HUES48 (cell line): ENCODE results near the gene PWWP2A.
"Not testable (repeated sequence)": the region's sequence is repeated elsewhere in the genome, so short reads cannot be mapped to it uniquely, and the experiment has no call there.

Experiments used
- H3K27ac ChIP-seq: one replicate; pipeline ENCODE4 v1.7.0; 2013; ENCODE audit warnings: low read depth, low read length, inconsistent platforms
- H3K27me3 ChIP-seq: 2 replicates; pipeline ENCODE4 v1.6.1; 2013; ENCODE audit warnings: mild to moderate bottlenecking, low read length; ENCODE audit not compliant: control insufficient read depth, insufficient read depth
- H3K36me3 ChIP-seq: 2 replicates; pipeline ENCODE4 v1.6.1; 2013; ENCODE audit warnings: low read length; ENCODE audit not compliant: control insufficient read depth, insufficient read depth
- H3K4me1 ChIP-seq: 2 replicates; pipeline ENCODE4 v1.6.1; 2013; ENCODE audit warnings: mild to moderate bottlenecking, low read length; ENCODE audit not compliant: control insufficient read depth, insufficient read depth
- H3K4me3 ChIP-seq: 2 replicates; pipeline ENCODE4 v1.5.1; 2013; ENCODE audit warnings: mild to moderate bottlenecking, low read depth, low read length
- H3K9ac ChIP-seq: 2 replicates; pipeline ENCODE4 v1.6.1; 2013; ENCODE audit warnings: mild to moderate bottlenecking, low read depth, low read length, moderate library complexity
- H3K9me3 ChIP-seq: 2 replicates; pipeline ENCODE4 v1.6.1; 2013; ENCODE audit warnings: low read length; ENCODE audit not compliant: control insufficient read depth, insufficient read depth

The PWWP2A gene

GRCh38 chr5:160119142-160119904 is at the start of gene PWWP2A:
TSS of gene PWWP2A (minus strand) at chr5:160119450. CDS start at chr5:160119388, 62 bp downstream.
- Histone ChIP-seq H3K27me3 (no peaks in the 10 kb centered on the region), H3K4me3 (peak within 1 kb of the TSS; percentile 91), H3K9me3 (no peaks in the 10 kb centered on the region), H3K36me3 (peaks cover 30% of the 10 kb centered on the region), H3K4me1 (peaks cover 9% of the 10 kb centered on the region), H3K27ac (peak within 1 kb of the TSS; percentile 92), H3K9ac (peak within 1 kb of the TSS; percentile 91)

DNA sequence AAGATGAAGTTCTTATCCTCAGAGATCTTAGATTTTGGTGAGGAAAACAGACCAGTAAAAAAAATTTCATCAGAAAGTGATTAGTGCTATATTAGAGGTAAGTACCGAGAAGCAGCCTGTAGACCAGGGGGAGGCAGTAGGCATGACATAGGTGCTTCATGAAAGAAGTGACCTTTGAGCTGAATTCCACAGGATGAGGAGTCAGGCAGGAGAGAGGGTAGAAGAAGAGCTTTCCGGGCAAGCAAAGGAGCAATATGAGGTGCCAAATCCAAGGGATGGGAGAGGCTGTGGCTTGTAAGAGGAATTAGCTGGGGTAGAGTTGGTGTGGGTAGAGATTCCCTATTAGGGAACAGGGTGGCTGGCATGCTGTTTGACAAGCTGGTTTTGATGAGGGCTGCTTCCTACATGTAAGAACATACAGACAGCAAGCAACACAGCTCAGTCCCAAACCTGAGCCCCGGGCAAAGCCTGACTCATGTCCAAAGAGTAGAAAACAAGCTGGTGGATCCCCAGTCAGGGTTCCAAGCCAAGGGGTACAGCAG is 48.4 kb upstream of the PWWP2A start:
- H3K9me3 ChIP-seq, result no peaks in the 10 kb centered on the region
- peak overlapping the region; percentile 99 for H3K27ac ChIP-seq
- H3K36me3 ChIP-seq, result no peaks in the 10 kb centered on the region
- H3K9ac ChIP-seq, result peak overlapping the region; percentile 38; the same call in 1 of the 2 replicates
- H3K4me1 ChIP-seq, result peaks cover 38% of the 10 kb centered on the region
- no peak overlapping the region; the same call in 1 of the 2 replicates for H3K4me3 ChIP-seq
- no peaks in the 10 kb centered on the region for H3K27me3 ChIP-seq

DNA sequence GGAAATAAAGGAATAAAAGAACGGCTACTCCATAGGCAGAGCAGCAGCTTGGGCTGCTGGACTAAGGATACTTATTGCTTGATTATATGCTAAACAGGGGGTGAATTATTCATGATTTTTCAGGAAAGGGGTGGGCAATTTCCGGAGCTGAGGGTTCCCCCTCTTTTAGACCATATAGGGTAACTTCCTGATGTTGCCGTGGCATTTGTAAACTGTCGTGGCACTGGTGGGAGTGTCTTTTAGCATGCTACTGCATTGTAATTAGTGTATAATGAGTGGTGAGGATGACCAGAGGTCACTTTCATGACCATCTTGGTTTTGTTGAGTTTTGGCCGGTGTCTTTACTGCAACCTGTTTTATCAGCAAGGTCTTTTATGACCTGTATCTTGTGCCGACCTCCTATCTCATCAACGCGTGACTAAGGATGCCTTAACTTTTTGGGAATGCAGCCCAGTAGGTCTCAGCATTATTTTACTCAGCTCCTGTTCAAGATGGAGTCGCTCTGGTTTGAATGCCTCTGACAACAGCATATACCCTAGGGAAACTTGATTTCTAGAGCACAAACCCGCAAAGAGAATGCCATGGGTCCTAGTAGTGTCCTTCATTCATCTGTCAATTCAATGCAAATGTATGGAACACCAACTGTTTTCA is 47.8 kb upstream of the PWWP2A start:
- peak overlapping the region; percentile 99 for H3K27ac ChIP-seq
- no peaks in the 10 kb centered on the region for H3K36me3 ChIP-seq

GRCh38 chr5:160166069-160166972 is 47.1 kb upstream of the PWWP2A start:
- Histone ChIP-seq H3K9me3 (no peaks in the 10 kb centered on the region), H3K4me1 (peaks cover 33% of the 10 kb centered on the region), H3K4me3 (peak overlapping the region; percentile 44), H3K36me3 (no peaks in the 10 kb centered on the region), H3K9ac (peak overlapping the region; percentile 70), H3K27ac (peak overlapping the region; percentile 99), H3K27me3 (no peaks in the 10 kb centered on the region)

More for the DNA sequence above, 47.8 kb upstream of the PWWP2A start:
- H3K4me3 ChIP-seq, result peak overlapping the region; percentile 44
- no peaks in the 10 kb centered on the region for H3K9me3 ChIP-seq
- peak overlapping the region; percentile 70 for H3K9ac ChIP-seq
- no peaks in the 10 kb centered on the region for H3K27me3 ChIP-seq
- H3K4me1 ChIP-seq, result peaks cover 38% of the 10 kb centered on the region

GRCh38 chr5:160165137-160166068 is 46.2 kb upstream of the PWWP2A start:
- peak overlapping the region; percentile 15; the same call in 1 of the 2 replicates for H3K4me3 ChIP-seq
- H3K4me1 ChIP-seq, result peaks cover 38% of the 10 kb centered on the region
- no peaks in the 10 kb centered on the region for H3K36me3 ChIP-seq
- H3K27ac ChIP-seq, result peak overlapping the region; percentile 99
- no peaks in the 10 kb centered on the region for H3K27me3 ChIP-seq
- H3K9ac ChIP-seq, result peak overlapping the region; percentile 44
- H3K9me3 ChIP-seq, result no peaks in the 10 kb centered on the region

- Histone ChIP-seq H3K4me1 (peaks cover 46% of the 10 kb centered on the region), H3K27me3 (no peaks in the 10 kb centered on the region), H3K9me3 (no peaks in the 10 kb centered on the region), H3K27ac (no peak overlapping the region), H3K9ac (no peak overlapping the region), H3K4me3 (no peak overlapping the region), H3K36me3 (no peaks in the 10 kb centered on the region)
Measured at GRCh38 chr5:160162910-160163309, 43.7 kb upstream of the PWWP2A start.

- Histone ChIP-seq H3K36me3 (no peaks in the 10 kb centered on the region), H3K9ac (no peak overlapping the region), H3K27me3 (no peaks in the 10 kb centered on the region), H3K27ac (peak overlapping the region; percentile 44), H3K4me3 (no peak overlapping the region), H3K9me3 (no peaks in the 10 kb centered on the region), H3K4me1 (peaks cover 33% of the 10 kb centered on the region)
Measured at GRCh38 chr5:160161626-160162025, 42.4 kb upstream of the PWWP2A start.

DNA sequence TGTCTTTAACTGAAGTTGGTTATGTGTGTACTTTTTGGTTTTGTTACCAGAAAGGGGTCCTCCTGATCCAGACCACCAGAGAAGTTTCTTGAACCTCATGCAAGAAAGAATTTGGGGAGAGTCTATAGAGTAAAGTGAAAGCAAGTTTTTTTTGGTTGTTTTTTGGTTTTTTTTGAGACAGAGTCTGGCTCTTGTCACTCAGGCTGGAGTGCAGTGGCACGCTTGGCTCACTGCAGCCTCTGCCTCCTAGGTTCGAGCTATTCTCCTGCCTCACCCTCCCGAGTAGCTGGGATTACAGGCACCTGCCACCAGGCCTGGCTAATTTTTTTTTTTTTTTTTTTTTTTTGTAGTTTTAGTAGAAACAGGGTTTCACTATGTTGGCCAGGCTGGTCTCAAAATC is 41.6 kb upstream of the PWWP2A start:
- not testable (repeated sequence) for H3K4me3 ChIP-seq, H3K9me3 ChIP-seq, H3K27me3 ChIP-seq, H3K36me3 ChIP-seq
- Histone ChIP-seq H3K27ac (peak overlapping the region; percentile 93), H3K9ac (0 out of 2 replicates have a peak overlapping the region, but pooled peaks have one; percentile 53), H3K4me1 (peaks cover 27% of the 10 kb centered on the region)

GRCh38 chr5:160159991-160160792 is 40.9 kb upstream of the PWWP2A start:
- H3K9ac ChIP-seq, result peak overlapping the region; percentile 53
- no peaks in the 10 kb centered on the region for H3K36me3 ChIP-seq
- no peaks in the 10 kb centered on the region for H3K27me3 ChIP-seq
- H3K27ac ChIP-seq, result peak overlapping the region; percentile 93
- no peaks in the 10 kb centered on the region for H3K9me3 ChIP-seq
- H3K4me3 ChIP-seq, result 0 out of 2 replicates have a peak overlapping the region, but pooled peaks have one; percentile 7
- H3K4me1 ChIP-seq, result peaks cover 21% of the 10 kb centered on the region
